ENCODE results near the gene HOTAIR.

Gene HOTAIR

DNA sequence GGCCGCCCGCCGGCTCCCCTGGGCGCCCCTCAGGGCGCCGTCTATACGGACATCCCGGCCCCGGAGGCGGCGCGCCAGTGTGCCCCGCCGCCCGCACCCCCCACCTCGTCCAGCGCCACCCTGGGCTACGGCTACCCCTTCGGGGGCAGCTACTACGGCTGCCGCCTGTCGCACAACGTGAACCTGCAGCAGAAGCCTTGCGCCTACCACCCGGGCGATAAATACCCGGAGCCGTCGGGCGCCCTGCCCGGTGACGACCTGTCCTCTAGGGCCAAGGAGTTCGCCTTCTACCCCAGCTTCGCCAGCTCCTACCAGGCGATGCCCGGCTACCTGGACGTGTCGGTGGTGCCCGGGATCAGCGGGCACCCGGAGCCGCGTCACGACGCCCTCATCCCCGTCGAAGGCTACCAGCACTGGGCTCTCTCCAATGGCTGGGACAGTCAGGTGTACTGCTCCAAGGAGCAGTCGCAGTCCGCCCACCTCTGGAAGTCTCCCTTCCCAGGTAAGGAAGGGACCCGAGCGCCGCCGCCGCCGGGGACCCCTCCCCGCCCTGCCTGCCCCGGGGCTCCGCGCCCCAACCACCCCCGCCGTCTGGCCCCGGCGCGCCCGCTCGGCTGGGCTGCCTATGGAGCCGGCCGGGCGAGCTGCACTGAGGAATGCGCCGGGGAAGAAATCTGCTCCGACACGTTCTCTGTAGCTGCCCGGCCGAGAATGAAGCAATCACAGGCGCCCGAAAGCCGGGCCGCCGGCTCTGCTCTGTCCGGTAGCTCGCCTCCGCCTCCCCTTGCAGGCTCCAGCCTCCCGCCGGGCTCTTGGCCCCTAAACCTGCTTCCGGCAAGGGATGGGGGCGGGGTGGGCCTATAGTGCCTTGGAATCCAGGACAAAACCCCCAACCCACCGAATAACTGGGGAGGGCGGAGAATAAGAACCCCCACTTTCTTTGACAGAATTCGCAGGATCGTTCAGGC, 35.3 kb downstream of the HOTAIR start:
- Histone ChIP-seq H3K36me3 (no peaks in the 10 kb centered on the region), H3K9me3 (ENCODE audit: severe bottlenecking) (no peaks in the 10 kb centered on the region), H3K27ac (no peak overlapping the region), H3K4me3 (ENCODE audit: low read depth, low read length) (peak overlapping the region; percentile 43), H3K27me3 (ENCODE audit: insufficient read depth, low read depth, severe bottlenecking) (peaks cover 76% of the 10 kb centered on the region)
- no peak for DNase-seq
- TF ChIP-seq, protein P1, sequence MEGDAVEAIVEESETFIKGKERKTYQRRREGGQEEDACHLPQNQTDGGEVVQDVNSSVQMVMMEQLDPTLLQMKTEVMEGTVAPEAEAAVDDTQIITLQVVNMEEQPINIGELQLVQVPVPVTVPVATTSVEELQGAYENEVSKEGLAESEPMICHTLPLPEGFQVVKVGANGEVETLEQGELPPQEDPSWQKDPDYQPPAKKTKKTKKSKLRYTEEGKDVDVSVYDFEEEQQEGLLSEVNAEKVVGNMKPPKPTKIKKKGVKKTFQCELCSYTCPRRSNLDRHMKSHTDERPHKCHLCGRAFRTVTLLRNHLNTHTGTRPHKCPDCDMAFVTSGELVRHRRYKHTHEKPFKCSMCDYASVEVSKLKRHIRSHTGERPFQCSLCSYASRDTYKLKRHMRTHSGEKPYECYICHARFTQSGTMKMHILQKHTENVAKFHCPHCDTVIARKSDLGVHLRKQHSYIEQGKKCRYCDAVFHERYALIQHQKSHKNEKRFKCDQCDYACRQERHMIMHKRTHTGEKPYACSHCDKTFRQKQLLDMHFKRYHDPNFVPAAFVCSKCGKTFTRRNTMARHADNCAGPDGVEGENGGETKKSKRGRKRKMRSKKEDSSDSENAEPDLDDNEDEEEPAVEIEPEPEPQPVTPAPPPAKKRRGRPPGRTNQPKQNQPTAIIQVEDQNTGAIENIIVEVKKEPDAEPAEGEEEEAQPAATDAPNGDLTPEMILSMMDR (IDR thresholded peaks at IDR 0.05; ENCODE audit: low read depth, low read length), result no peak

DNA sequence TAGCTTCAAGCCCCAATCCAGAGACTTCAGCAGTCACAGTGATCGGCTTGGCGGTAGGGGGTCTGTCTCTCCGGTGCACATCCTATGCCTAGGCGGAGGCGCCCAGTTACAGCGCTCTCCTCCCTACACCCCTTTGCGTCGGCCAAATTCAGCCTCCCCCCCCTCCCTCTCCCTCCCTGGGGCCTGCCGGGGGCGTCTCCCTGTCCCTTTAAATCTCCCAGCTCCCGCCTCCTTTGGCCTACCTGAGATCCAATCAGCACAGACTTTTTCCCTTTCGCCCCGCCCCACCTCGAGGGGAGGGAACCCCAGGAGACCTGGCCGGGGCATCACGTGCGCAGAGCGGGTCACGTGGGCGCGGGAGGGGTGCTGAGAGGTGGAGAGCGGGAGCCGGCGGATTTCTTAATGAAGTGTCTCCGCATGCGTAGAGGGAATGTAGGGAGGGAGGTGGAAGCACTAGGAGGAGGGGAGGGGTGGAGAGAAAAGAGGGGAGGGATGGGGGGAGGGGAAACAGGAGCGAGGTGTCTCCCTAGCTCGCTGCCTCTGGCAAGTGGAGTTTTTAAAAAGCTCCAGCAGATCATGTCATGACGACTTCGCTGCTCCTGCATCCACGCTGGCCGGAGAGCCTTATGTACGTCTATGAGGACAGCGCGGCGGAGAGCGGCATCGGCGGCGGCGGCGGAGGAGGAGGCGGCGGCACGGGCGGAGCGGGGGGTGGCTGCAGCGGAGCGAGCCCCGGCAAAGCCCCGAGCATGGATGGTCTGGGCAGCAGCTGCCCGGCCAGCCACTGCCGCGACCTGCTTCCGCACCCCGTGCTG, 36.2 kb downstream of the HOTAIR start, which contains the start of gene HOXC13:
Gene HOXC13, plus strand, starts transcription at position 506 of the 815 bp plus-strand sequence. Its CDS starts 76 bp downstream, at position 582.
- H3K27me3 ChIP-seq (ENCODE audit: insufficient read depth, low read depth, severe bottlenecking), result peaks cover 76% of the 10 kb centered on the region
- peak; percentile 99 for DNase-seq

DNA sequence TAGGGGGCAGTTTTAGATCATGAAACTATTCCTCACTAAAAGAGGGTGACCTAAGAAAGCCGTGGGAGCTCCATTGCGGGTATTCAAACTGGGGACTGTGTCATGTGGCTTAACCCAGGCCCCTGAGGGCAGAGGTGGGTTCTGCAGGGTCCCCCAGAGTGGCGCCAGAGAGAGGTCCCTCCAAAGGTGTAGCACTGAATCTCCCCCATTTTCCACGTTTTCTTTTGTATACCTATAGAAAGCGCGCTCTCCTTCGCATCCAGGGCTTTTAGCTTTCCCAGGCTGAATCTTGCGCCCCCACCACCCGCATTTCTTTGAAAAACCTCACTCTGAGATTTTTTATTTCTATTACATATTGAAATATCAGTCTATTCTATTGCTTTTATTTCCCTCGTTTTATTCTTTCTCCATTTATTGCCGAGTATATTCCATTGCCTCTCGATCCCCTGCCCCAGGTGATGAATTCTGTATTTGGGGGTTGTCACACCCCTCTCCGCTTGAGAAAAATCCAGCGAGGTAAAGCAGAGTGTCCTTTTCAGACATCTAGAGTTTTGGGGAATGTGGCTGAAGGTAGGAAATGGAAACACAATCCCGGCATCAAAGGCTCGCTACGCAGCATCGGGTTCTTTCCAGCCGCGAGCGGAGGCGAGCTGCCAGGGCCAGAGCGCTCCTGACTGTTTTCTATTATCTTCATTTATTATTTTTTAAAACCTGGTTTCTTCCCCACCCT, 37.0 kb downstream of the HOTAIR start:
- H3K9me3 ChIP-seq (ENCODE audit: severe bottlenecking), result no peaks in the 10 kb centered on the region
- H3K36me3 ChIP-seq, result no peaks in the 10 kb centered on the region
- H3K4me3 ChIP-seq (ENCODE audit: low read depth, low read length), result peak overlapping the region; percentile 43
- no peak overlapping the region for H3K27ac ChIP-seq
- TF ChIP-seq, protein P1 (IDR thresholded peaks at IDR 0.05; ENCODE audit: low read depth, low read length), result no peak
- H3K27me3 ChIP-seq (ENCODE audit: insufficient read depth, low read depth, severe bottlenecking), result peaks cover 78% of the 10 kb centered on the region
- DNase-seq, result no peak

More for the DNA sequence above, 36.2 kb downstream of the HOTAIR start, which contains the start of gene HOXC13:
- TF ChIP-seq, protein P1 (IDR thresholded peaks at IDR 0.05; ENCODE audit: low read depth, low read length), result no peak
- no peaks in the 10 kb centered on the region for H3K9me3 ChIP-seq (ENCODE audit: severe bottlenecking)
- H3K4me3 ChIP-seq (ENCODE audit: low read depth, low read length), result peak within 1 kb of the TSS; percentile 43
- no peak within 1 kb of the TSS for H3K27ac ChIP-seq
- H3K36me3 ChIP-seq, result no peaks in the 10 kb centered on the region

DNA sequence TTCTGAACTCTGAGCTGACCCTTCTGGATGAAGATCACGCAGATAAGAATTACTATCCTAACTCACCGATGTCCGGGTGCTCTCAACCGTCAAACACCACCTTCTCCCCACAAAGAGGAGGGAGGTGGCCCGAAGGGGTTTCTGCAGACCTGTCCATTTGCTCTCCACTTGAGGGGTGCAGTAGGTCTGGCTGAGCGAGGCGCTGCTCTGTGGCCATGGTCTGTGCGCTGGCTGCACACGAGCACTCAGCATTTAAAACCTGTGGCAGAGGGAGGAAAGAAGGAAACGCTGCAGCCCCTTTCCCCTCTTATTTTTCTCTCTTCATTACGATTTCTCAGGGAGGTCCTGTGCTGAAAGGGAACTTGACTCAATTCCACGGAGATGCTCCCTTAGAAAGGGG, 37.7 kb downstream of the HOTAIR start:
- H3K27me3 ChIP-seq (ENCODE audit: insufficient read depth, low read depth, severe bottlenecking), result peaks cover 85% of the 10 kb centered on the region

More for the DNA sequence above, 37.7 kb downstream of the HOTAIR start:
- Histone ChIP-seq H3K36me3 (no peaks in the 10 kb centered on the region), H3K27ac (no peak overlapping the region), H3K4me3 (ENCODE audit: low read depth, low read length) (no peak overlapping the region), H3K9me3 (ENCODE audit: severe bottlenecking) (no peaks in the 10 kb centered on the region)
- TF ChIP-seq, protein P1 (IDR thresholded peaks at IDR 0.05; ENCODE audit: low read depth, low read length), result no peak
- no peak for DNase-seq
